ENCODE results near the gene EEFSEC. TPM values are rescaled to one million over a fixed set of nuclear protein-coding genes. Genes with fewer than 3 reads are reported as not detected.

Gene EEFSEC
- total RNA-seq, 2 experiments from 2014 or later: 22.1 to 22.7 TPM

- no peak overlapping the region for H3K27ac Mint-ChIP-seq
- no peaks in the 10 kb centered on the region for H3K9me3 Mint-ChIP-seq
- no peak for ATAC-seq (ENCODE audit: low read depth)
- peaks cover 2% of the 10 kb centered on the region for H3K27me3 Mint-ChIP-seq
- DNase-seq: no peak
- no peaks in the 10 kb centered on the region for H3K36me3 Mint-ChIP-seq
- H3K4me3 Mint-ChIP-seq: no peak overlapping the region
- peaks cover 2% of the 10 kb centered on the region for H3K4me1 Mint-ChIP-seq
- POLR2A ChIA-PET: no interaction called here
Observed at GRCh38 chr3:128419311-128419710, 266.0 kb downstream of the EEFSEC start.

DNA sequence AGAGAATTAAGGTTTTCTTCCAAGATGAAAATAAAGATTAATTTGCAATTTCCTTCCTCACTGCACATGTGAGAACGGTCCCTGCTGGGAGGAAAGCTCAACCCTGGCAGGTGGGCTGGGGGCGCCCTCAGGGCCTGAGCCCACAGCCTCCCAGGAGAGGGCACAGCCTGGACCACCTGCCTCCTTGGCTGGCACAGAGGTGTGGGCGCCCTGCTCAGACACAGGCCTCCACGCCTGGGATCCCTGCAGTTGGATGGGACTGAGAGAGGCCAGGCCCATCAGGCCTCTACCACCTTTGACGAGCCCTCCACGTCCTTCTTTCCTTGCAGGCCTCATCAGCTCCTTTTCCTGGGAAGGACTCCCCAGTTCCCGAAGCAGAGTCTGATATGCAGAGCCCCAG is 267.0 kb downstream of the EEFSEC start:
- POLR2A ChIA-PET: no interaction called here
- Mint-ChIP-seq H3K27ac (no peak overlapping the region), H3K27me3 (peaks cover 2% of the 10 kb centered on the region), H3K9me3 (no peaks in the 10 kb centered on the region), H3K4me1 (peaks cover 2% of the 10 kb centered on the region), H3K36me3 (no peaks in the 10 kb centered on the region), H3K4me3 (no peak overlapping the region)
- no peak for ATAC-seq (ENCODE audit: low read depth)
- DNase-seq: no peak

DNA sequence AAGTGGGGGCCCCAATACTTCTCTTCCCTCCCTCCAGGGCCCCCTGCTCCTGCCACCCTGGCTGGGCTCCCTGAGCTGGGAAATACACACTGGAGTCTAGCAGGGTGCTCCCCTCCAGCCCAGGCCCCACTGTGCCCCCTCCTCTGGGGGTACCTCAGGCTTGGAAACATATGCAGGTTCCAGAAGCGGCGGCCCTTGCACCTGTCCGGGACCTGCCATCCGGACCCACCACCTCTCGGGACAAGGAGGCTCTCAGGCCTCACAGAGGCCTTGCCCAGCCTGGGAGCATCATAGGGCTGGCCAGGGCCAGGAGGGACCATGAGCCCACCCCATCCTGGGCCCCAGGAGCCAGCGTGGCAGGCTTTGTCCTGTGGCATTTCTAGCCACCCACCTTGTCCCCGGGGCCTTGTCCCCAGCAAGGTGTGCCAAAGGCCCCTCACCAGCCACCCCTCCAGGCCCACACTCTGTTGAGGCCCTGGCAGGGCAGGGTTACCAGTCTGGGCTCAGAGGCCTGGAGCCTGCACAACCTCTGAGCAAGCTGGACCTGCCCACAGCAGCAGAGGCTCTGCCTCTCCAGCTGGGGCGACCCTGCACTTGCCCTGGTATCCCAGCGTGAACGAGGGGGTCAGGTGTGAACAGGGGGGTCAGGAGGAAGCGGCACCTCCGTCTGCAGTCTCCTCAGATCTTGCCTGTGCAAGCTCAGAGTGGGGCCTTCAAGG is 267.6 kb downstream of the EEFSEC start:
- Mint-ChIP-seq H3K36me3 (no peaks in the 10 kb centered on the region), H3K27ac (no peak overlapping the region), H3K27me3 (peaks cover 2% of the 10 kb centered on the region), H3K9me3 (no peaks in the 10 kb centered on the region), H3K4me1 (peaks cover 2% of the 10 kb centered on the region), H3K4me3 (no peak overlapping the region)
- no peak for DNase-seq
- peak; percentile 14 for ATAC-seq (ENCODE audit: low read depth)
- POLR2A ChIA-PET: no interaction called here

DNA sequence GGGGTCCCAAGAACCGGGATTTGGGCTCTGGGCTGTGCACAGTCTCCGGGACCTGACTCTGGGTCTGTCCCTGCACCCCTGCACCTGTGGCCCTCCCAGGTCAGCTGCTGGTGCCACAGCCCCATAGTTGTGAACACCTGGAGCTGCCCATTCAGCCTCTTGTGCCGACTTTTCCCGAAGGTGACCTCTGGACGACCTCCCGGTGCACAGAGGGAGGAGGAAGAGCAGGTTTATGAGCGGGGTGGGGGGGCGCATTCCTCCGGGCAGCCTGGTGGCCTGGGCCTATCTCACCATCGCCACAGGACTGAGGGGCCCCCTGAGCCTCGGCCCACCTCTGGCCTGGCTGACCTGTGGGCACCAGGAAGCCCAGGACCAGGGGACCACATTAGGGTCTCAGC is 268.2 kb downstream of the EEFSEC start:
- no peaks in the 10 kb centered on the region for H3K36me3 Mint-ChIP-seq
- DNase-seq (no peak), ATAC-seq (ENCODE audit: low read depth) (no peak)
- H3K9me3 Mint-ChIP-seq: no peaks in the 10 kb centered on the region
- no peak overlapping the region for H3K4me3 Mint-ChIP-seq
- no peak overlapping the region for H3K27ac Mint-ChIP-seq
- H3K4me1 Mint-ChIP-seq: peaks cover 2% of the 10 kb centered on the region
- H3K27me3 Mint-ChIP-seq: peaks cover 2% of the 10 kb centered on the region
- POLR2A ChIA-PET: no interaction called here

DNA sequence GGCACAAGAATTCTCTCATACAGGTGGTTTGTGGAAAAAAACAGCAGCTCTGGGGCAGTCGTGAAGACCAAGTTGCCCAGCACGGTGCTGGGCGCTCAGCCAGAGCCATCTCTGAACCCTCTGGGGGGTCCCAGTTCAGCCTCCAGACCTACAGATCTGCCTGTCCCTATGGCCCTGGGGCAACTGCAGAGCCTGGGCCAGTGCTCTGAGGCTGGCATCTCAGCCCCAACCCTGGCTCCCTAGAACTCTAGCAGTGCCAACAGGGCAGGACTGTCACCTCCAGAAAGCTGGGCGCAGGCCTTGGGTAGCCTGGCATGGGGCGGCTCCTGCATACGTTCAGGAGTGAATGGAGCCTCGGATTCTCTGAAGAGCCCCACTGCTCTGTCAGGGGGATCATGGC is 268.7 kb downstream of the EEFSEC start:
- H3K4me1 Mint-ChIP-seq: peaks cover 2% of the 10 kb centered on the region

DNA sequence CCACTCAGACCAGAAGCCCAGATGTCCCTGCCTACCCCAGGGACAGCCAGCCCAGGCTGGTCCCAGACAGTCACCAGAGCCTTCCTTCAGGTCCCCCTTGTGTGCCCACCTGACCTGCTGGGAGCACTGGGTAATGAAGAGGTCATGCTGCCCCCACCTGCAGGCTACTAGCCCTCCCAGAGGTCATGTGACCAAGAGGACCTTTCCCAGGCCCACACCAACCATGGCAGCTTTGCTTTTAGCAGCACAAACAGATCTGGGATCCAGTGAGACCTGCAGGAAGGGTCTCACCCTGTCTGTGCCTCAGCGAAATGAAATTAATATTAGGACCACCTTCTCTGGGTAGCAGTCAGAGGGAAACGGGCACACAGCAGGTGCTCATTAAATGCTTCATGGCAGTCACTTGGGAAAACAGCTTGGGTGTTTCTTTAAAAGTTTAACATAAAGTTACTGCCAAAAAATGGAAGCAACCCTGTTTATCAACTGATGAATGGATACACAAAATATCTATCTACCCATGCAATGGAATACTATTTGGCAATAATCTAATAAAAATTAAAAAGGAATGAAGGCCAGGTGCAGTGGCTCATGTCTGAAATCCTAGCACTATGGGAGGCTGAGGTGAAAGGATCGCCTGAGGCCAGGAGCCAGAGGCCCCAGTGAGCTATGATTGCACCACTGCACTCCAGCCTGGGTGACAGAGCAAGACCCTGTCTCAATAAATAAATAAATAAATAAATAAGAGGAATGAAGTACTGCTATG is 269.7 kb downstream of the EEFSEC start:
- H3K9me3 Mint-ChIP-seq: no peaks in the 10 kb centered on the region
- no peaks in the 10 kb centered on the region for H3K36me3 Mint-ChIP-seq
- H3K27me3 Mint-ChIP-seq: peaks cover 10% of the 10 kb centered on the region
- no peak for DNase-seq
- H3K4me3 Mint-ChIP-seq: no peak overlapping the region
- H3K27ac Mint-ChIP-seq: no peak overlapping the region
- POLR2A ChIA-PET: no interaction called here
- no peak for ATAC-seq (ENCODE audit: low read depth)
- H3K4me1 Mint-ChIP-seq: peaks cover 2% of the 10 kb centered on the region

More for the DNA sequence above, 268.7 kb downstream of the EEFSEC start:
- H3K9me3 Mint-ChIP-seq: no peaks in the 10 kb centered on the region
- H3K27me3 Mint-ChIP-seq: peaks cover 3% of the 10 kb centered on the region
- no peaks in the 10 kb centered on the region for H3K36me3 Mint-ChIP-seq
- DNase-seq (no peak), ATAC-seq (ENCODE audit: low read depth) (no peak)
- POLR2A ChIA-PET: no interaction called here
- no peak overlapping the region for H3K4me3 Mint-ChIP-seq
- no peak overlapping the region for H3K27ac Mint-ChIP-seq

GRCh38 chr3:128423525-128424147 is 270.4 kb downstream of the EEFSEC start:
- no peaks in the 10 kb centered on the region for H3K36me3 Mint-ChIP-seq
- ATAC-seq (ENCODE audit: low read depth): no peak
- H3K27me3 Mint-ChIP-seq: peaks cover 12% of the 10 kb centered on the region
- no peak overlapping the region for H3K27ac Mint-ChIP-seq
- POLR2A ChIA-PET: no interaction called here
- H3K4me3 Mint-ChIP-seq: no peak overlapping the region
- no peak for DNase-seq
- H3K4me1 Mint-ChIP-seq: peaks cover 2% of the 10 kb centered on the region
- H3K9me3 Mint-ChIP-seq: no peaks in the 10 kb centered on the region

GRCh38 chr3:128424508-128425069 is 271.3 kb downstream of the EEFSEC start:
- peaks cover 2% of the 10 kb centered on the region for H3K4me1 Mint-ChIP-seq
- ATAC-seq (ENCODE audit: low read depth): no peak
- no peaks in the 10 kb centered on the region for H3K9me3 Mint-ChIP-seq
- peaks cover 12% of the 10 kb centered on the region for H3K27me3 Mint-ChIP-seq
- POLR2A ChIA-PET: no interaction called here
- no peak overlapping the region for H3K27ac Mint-ChIP-seq
- no peaks in the 10 kb centered on the region for H3K36me3 Mint-ChIP-seq
- DNase-seq: no peak
- H3K4me3 Mint-ChIP-seq: no peak overlapping the region

GRCh38 chr3:128425142-128425845 is 272.0 kb downstream of the EEFSEC start:
- Mint-ChIP-seq H3K4me3 (no peak overlapping the region), H3K9me3 (no peaks in the 10 kb centered on the region), H3K4me1 (peaks cover 2% of the 10 kb centered on the region), H3K36me3 (no peaks in the 10 kb centered on the region), H3K27me3 (peaks cover 15% of the 10 kb centered on the region), H3K27ac (no peak overlapping the region)
- POLR2A ChIA-PET: no interaction called here
- no peak for DNase-seq
- ATAC-seq (ENCODE audit: low read depth): no peak

GRCh38 chr3:128425846-128426127 is 272.5 kb downstream of the EEFSEC start:
- Mint-ChIP-seq H3K9me3 (no peaks in the 10 kb centered on the region), H3K4me3 (no peak overlapping the region), H3K36me3 (no peaks in the 10 kb centered on the region), H3K27me3 (peaks cover 20% of the 10 kb centered on the region), H3K27ac (no peak overlapping the region), H3K4me1 (peaks cover 2% of the 10 kb centered on the region)
- POLR2A ChIA-PET: no interaction called here
- no peak for DNase-seq
- ATAC-seq (ENCODE audit: low read depth): no peak

DNA sequence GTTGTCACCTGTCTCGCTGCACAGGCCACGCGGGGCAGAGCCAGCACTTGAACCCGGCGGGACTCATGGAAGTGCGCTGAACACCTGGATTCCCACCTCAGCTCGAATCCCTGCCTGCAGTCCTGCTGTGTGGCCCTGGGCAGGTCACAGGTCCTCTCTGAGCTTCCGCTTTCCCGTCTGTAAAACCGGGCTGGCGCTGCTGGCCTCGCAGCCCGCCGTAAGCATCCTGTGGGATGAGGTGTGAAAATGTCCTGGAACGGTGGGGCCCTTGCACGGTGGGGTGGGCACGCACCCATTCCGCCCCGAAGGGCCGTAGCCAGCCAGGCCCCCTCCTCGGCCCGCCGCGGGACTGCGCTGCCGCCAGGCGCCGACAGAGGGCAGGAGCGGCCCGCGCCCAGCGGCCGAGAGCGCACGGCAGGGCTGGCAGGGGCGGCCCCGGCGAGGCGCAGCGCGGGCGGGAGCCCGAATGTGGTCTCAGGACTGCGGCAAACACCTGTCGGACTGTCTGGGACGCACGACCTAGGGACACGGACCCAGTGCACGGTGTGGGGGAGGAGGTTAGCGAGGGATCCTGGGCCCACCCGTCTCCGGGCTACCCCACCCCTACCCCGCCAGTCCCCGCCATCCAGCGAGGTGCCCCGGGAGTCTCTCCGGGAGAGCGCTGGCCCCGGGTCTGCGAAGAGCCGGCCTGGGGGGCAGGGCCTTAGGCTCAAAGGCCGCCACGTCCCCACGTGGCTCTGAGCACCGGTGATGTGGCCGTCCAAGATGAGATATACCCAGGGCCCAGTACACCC is 273.0 kb downstream of the EEFSEC start:
- no peak overlapping the region for H3K4me3 Mint-ChIP-seq
- ATAC-seq (ENCODE audit: low read depth) (peak; percentile 84), DNase-seq (peak; percentile 85)
- H3K27ac Mint-ChIP-seq: no peak overlapping the region
- H3K27me3 Mint-ChIP-seq: peaks cover 25% of the 10 kb centered on the region
- peaks cover 2% of the 10 kb centered on the region for H3K4me1 Mint-ChIP-seq
- H3K36me3 Mint-ChIP-seq: no peaks in the 10 kb centered on the region
- POLR2A ChIA-PET: no interaction called here
- H3K9me3 Mint-ChIP-seq: no peaks in the 10 kb centered on the region

DNA sequence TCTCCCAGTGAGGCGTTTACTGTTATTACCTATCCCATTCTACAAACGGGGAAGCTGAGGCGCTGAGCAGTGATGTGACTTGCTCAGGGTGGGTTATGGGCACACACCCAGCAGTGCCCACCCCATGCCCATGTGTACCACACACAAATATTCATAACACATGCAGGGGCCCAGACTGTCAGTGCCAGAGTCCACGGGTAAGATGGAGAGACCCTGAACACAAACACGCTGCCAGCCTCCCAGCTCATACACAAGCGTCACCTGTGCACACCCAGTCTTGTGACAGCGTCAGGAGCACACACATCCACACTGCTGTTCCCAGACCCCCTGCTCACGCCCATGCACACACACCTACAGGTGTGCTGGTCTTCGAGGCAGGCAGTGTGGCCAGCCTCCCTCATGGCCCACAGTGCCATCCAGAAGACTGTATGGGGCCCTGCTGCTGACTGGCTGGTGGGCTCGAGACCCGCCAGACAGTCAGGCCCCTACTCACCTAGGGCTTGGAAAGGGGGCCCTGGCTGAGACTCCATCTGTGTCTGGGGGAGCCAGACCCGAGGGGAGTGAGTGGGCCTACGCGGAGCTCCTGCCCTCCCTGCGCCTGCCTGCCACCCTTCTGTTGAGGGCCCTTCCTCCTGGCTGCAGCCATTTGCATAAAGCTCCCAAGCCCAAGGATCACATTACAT is 274.0 kb downstream of the EEFSEC start:
- no peak overlapping the region for H3K4me3 Mint-ChIP-seq
- DNase-seq (no peak), ATAC-seq (ENCODE audit: low read depth) (no peak)
- no peaks in the 10 kb centered on the region for H3K9me3 Mint-ChIP-seq
- peaks cover 35% of the 10 kb centered on the region for H3K27me3 Mint-ChIP-seq
- peaks cover 2% of the 10 kb centered on the region for H3K4me1 Mint-ChIP-seq
- H3K27ac Mint-ChIP-seq: no peak overlapping the region
- POLR2A ChIA-PET: no interaction called here
- no peaks in the 10 kb centered on the region for H3K36me3 Mint-ChIP-seq

Data from activated naive CD8-positive, alpha-beta T cell treated with anti-CD3 and anti-CD28 coated beads, Interleukin-2, amount 10 ng/mL, durations not matched to agents 7 days and 5 days (primary cell).